Peyer's patch (tissue), 4 donors: ENCODE results near the gene RIMBP2. TPM values are rescaled to one million over a fixed set of nuclear protein-coding genes. Genes with fewer than 3 reads are reported as not detected.

ENCODE experiments used
- DNase-seq, 3 donors: peaks; one replicate each; pipeline ENCODE4 v3.0.0-alpha.2; 2017 to 2019
- H3K27ac ChIP-seq, 4 donors: fragments of 200-600 bp; sonication (generic); one replicate each; pipeline ENCODE4 v1.5.1; 2016 to 2019
- H3K27me3 ChIP-seq, 2 donors: fragments of 200-600 bp; sonication (generic); one replicate each; pipeline ENCODE4 v1.5.1; 2019
- H3K36me3 ChIP-seq, 3 donors: fragments of 200-600 bp; sonication (generic); one replicate each; pipeline ENCODE4 v1.5.1; 2016 to 2019
- H3K4me1 ChIP-seq, 4 donors: fragments of 200-600 bp; sonication (generic); one replicate each; pipeline ENCODE4 v1.5.1; 2016 to 2019
- H3K4me3 ChIP-seq, 4 donors: fragments of 200-600 bp; sonication (generic); 1 replicate in 3 of 4; 2 replicates in 1 of 4; pipeline ENCODE4 v1.5.1; 2016 to 2019; ENCODE audit warnings: mild to moderate bottlenecking in 1 of 4
- H3K9me3 ChIP-seq, 4 donors: fragments of 200-600 bp; sonication (generic); one replicate each; pipeline ENCODE4 v1.5.1; 2016 to 2019; ENCODE audit warnings: mild to moderate bottlenecking in 1 of 4
- CTCF ChIP-seq, 6 experiments: fragments of 450-650 bp in 4 of 6; fragments of 200-600 bp in 2 of 6; sonication (generic) in 1 of 6; IDR thresholded peaks; one replicate each; pipeline ENCODE4 v1.5.1; 2017 to 2019; ENCODE audit warnings: antibody characterized with exemption in 6 of 6, mild to moderate bottlenecking in 3 of 6, moderate library complexity in 1 of 6
- POLR2A ChIP-seq, 2 donors: fragments of 450-650 bp; IDR thresholded peaks; one replicate each; pipeline ENCODE4 v1.5.1; 2017; ENCODE audit warnings: antibody characterized with exemption in 2 of 2, mild to moderate bottlenecking in 2 of 2, moderate library complexity in 2 of 2
- total RNA-seq, 4 donors: library from RNA; depleted of rRNA; stranded (reverse); fragments of >200 nt; gene quantifications; one replicate each; pipeline ENCODE4 v1.1.0, GENCODE V29; 2016

Gene RIMBP2
- total RNA-seq, 4 donors from 2014 or later, result 8.8 to 19.8 (median 16.0) TPM

GRCh38 chr12:130613831-130614529 is 102.1 kb downstream of the RIMBP2 start:
- DNase-seq, result no peak
- H3K27ac ChIP-seq, result no peak overlapping the region
- H3K4me1 ChIP-seq, result no peaks in the 10 kb centered on the region
- H3K4me3 ChIP-seq, result no peak overlapping the region
- H3K27me3 ChIP-seq, result no peaks in the 10 kb centered on the region
- no peaks in the 10 kb centered on the region for H3K9me3 ChIP-seq
- no peak for TF ChIP-seq CTCF (IDR thresholded peaks at IDR 0.05)
- TF ChIP-seq POLR2A (IDR thresholded peaks at IDR 0.05), result no peak
- no peaks in the 10 kb centered on the region for H3K36me3 ChIP-seq

- Histone ChIP-seq H3K27me3 (no peaks in the 10 kb centered on the region), H3K9me3 (no peaks in the 10 kb centered on the region), H3K4me1 (no peaks in the 10 kb centered on the region), H3K4me3 (no peak overlapping the region), H3K27ac (no peak overlapping the region), H3K36me3 (no peaks in the 10 kb centered on the region)
- no peak for DNase-seq
- TF ChIP-seq POLR2A (IDR thresholded peaks at IDR 0.05), result no peak
- TF ChIP-seq CTCF (IDR thresholded peaks at IDR 0.05), result no peak
Observed at GRCh38 chr12:130613131-130613530, 103.0 kb downstream of the RIMBP2 start.

- Histone ChIP-seq H3K36me3 (no peaks in the 10 kb centered on the region), H3K4me3 (no peak overlapping the region), H3K27me3 (no peaks in the 10 kb centered on the region), H3K9me3 (no peaks in the 10 kb centered on the region), H3K4me1 (no peaks in the 10 kb centered on the region), H3K27ac (no peak overlapping the region)
- DNase-seq, result no peak
- TF ChIP-seq POLR2A (IDR thresholded peaks at IDR 0.05), result no peak
- no peak for TF ChIP-seq CTCF (IDR thresholded peaks at IDR 0.05)
Observed at GRCh38 chr12:130611026-130611905, 104.8 kb downstream of the RIMBP2 start.

- Histone ChIP-seq H3K27me3 (no peaks in the 10 kb centered on the region), H3K4me3 (no peak overlapping the region), H3K36me3 (no peaks in the 10 kb centered on the region), H3K4me1 (no peaks in the 10 kb centered on the region), H3K27ac (no peak overlapping the region), H3K9me3 (no peaks in the 10 kb centered on the region)
- DNase-seq, result no peak
- TF ChIP-seq CTCF (IDR thresholded peaks at IDR 0.05), result no peak
- no peak for TF ChIP-seq POLR2A (IDR thresholded peaks at IDR 0.05)
Observed at GRCh38 chr12:130609966-130610365, 106.1 kb downstream of the RIMBP2 start.

- H3K27ac ChIP-seq, result no peak overlapping the region
- no peaks in the 10 kb centered on the region for H3K27me3 ChIP-seq
- no peak overlapping the region for H3K4me3 ChIP-seq
- H3K4me1 ChIP-seq, result no peaks in the 10 kb centered on the region
- no peak for TF ChIP-seq CTCF (IDR thresholded peaks at IDR 0.05)
- no peak for TF ChIP-seq POLR2A (IDR thresholded peaks at IDR 0.05)
- no peaks in the 10 kb centered on the region for H3K9me3 ChIP-seq
- H3K36me3 ChIP-seq, result no peaks in the 10 kb centered on the region
- no peak for DNase-seq
Observed at GRCh38 chr12:130608831-130609230, 107.3 kb downstream of the RIMBP2 start.
